Measurements from ENCODE around the gene KRTAP9-2. TPM values are rescaled to one million over a fixed set of nuclear protein-coding genes. Genes with fewer than 3 reads are reported as not detected.

KRTAP9-2 gene
- total and polyA plus RNA-seq, 2 donors (not counting 3 experiments of a cell fraction or from before 2014, with no cell fraction given): not detected

DNA sequence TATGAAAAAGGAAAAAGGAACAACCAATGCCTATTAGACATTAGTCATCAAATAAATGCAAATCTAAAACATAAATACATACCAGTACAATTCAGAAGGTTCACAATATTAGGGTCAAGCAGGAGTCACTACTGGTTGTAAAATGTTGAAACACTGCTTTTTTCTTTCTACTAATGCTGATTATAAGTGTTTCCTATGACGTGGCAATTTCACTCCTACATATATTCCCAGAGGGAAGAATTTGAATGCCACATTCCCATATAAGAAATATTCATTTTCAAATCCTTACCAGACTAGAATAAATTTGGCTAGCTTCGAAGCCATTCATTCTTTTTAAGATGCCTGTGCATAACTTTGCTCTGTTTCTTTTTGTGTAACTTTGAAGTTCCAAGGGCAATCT lies 2.6 kb upstream of the KRTAP9-2 start:
- H3K9ac ChIP-seq (replicated peaks; ENCODE audit: extremely low read depth, insufficient read depth, low read length): no peak overlapping the region
- H3K79me2 ChIP-seq (ENCODE audit: control insufficient read depth, insufficient read depth, low read length): no peaks in the 10 kb centered on the region
- no peak overlapping the region for H3K4me3 ChIP-seq (replicated peaks in 1 of 3; ENCODE audit: insufficient read depth in 1 of 3, low read depth in 1 of 3, low read length in 3 of 3)
- H3K36me3 ChIP-seq (ENCODE audit: control insufficient read depth in 2 of 2, extremely low read depth in 1 of 2, insufficient read depth in 2 of 2, low read length in 2 of 2): no peaks in the 10 kb centered on the region
- no peaks in the 10 kb centered on the region for H3K9me3 ChIP-seq (replicated peaks; ENCODE audit: control insufficient read depth, insufficient read depth, low read length)
- ChIA-PET POLR2A (no interaction called here), CTCF (no interaction called here)
- H4K20me1 ChIP-seq (replicated peaks; ENCODE audit: control insufficient read depth, extremely low read depth, insufficient read depth, low read length): no peaks in the 10 kb centered on the region
- no peak for DNase-seq (ENCODE audit: low read depth, low spot score)
- no peak overlapping the region for H3K27ac ChIP-seq (ENCODE audit: insufficient read depth, low read depth, low read length)
- TF ChIP-seq EZH2 (IDR thresholded peaks at IDR 0.05; ENCODE audit: borderline replicate concordance, low read depth, low read length, severe bottlenecking): no peak
- no peak for TF ChIP-seq POLR2A (IDR thresholded peaks at IDR 0.05; ENCODE audit: low read depth, low read length)
- no peak for TF ChIP-seq GATA2 (IDR thresholded peaks at IDR 0.05; ENCODE audit: insufficient read depth, insufficient read length, low read depth, low read length)
- TF ChIP-seq, protein P1, sequence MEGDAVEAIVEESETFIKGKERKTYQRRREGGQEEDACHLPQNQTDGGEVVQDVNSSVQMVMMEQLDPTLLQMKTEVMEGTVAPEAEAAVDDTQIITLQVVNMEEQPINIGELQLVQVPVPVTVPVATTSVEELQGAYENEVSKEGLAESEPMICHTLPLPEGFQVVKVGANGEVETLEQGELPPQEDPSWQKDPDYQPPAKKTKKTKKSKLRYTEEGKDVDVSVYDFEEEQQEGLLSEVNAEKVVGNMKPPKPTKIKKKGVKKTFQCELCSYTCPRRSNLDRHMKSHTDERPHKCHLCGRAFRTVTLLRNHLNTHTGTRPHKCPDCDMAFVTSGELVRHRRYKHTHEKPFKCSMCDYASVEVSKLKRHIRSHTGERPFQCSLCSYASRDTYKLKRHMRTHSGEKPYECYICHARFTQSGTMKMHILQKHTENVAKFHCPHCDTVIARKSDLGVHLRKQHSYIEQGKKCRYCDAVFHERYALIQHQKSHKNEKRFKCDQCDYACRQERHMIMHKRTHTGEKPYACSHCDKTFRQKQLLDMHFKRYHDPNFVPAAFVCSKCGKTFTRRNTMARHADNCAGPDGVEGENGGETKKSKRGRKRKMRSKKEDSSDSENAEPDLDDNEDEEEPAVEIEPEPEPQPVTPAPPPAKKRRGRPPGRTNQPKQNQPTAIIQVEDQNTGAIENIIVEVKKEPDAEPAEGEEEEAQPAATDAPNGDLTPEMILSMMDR (IDR thresholded peaks at IDR 0.05; ENCODE audit: extremely low read depth in 1 of 2, insufficient read depth in 1 of 2, low read depth in 1 of 2, low read length in 2 of 2): no peak
- TF ChIP-seq POLR2AphosphoS5 (IDR thresholded peaks at IDR 0.05; ENCODE audit: insufficient read depth, low read depth, low read length): no peak
- FAIRE-seq: no peak
- no peaks in the 10 kb centered on the region for H3K9me1 ChIP-seq (replicated peaks; ENCODE audit: control insufficient read depth, extremely low read depth, insufficient read depth, low read length)
- H2AFZ ChIP-seq (ENCODE audit: low read depth, low read length): no peak overlapping the region
- BruUV-seq (replicated peaks): no TSS peak
- dilution Hi-C loops (cut with MboI; ENCODE audit: extremely low pct_ligation_motif_present, low sequenced_read_pairs) (no loop called here), intact Hi-C loops (cut with micrococcal nuclease) (no loop called here)
- no peak overlapping the region for H3K4me2 ChIP-seq (ENCODE audit: insufficient read depth, low read length)
- H3K4me1 ChIP-seq (ENCODE audit: control insufficient read depth, extremely low read depth, insufficient read depth, low read length): no peaks in the 10 kb centered on the region
- H3K27me3 ChIP-seq (ENCODE audit: control insufficient read depth in 2 of 2, insufficient read depth in 2 of 2, low read length in 2 of 2): no peaks in the 10 kb centered on the region

DNA sequence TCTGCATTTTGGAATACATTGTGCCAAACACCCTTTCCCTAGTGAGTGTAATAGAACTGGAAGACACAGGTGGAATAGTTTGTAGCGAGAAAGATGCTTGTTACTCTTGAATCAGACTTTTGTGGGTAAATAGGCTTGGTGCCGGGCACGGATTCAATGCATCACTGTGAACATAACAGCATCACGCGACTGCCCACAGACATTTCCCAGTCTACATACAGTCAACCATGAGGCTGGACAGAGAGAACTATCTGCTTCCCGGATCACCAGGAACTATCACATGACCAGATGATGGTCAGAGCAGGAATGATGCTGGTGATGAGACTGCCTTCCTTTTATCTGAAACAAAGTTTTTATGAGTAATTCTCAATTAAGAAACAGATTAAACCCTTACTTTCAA lies 397 bp upstream of the KRTAP9-2 start:
- Histone ChIP-seq H3K36me3 (ENCODE audit: control insufficient read depth in 2 of 2, extremely low read depth in 1 of 2, insufficient read depth in 2 of 2, low read length in 2 of 2) (no peaks in the 10 kb centered on the region), H3K4me2 (ENCODE audit: insufficient read depth, low read length) (no peak overlapping the region), H3K9me3 (replicated peaks; ENCODE audit: control insufficient read depth, insufficient read depth, low read length) (no peaks in the 10 kb centered on the region), H3K27ac (ENCODE audit: insufficient read depth, low read depth, low read length) (no peak overlapping the region), H2AFZ (ENCODE audit: low read depth, low read length) (no peak overlapping the region), H3K9ac (replicated peaks; ENCODE audit: extremely low read depth, insufficient read depth, low read length) (no peak overlapping the region), H3K27me3 (ENCODE audit: control insufficient read depth in 2 of 2, insufficient read depth in 2 of 2, low read length in 2 of 2) (no peaks in the 10 kb centered on the region), H3K4me3 (replicated peaks in 1 of 3; ENCODE audit: insufficient read depth in 1 of 3, low read depth in 1 of 3, low read length in 3 of 3) (no peak overlapping the region), H3K79me2 (ENCODE audit: control insufficient read depth, insufficient read depth, low read length) (no peaks in the 10 kb centered on the region), H4K20me1 (replicated peaks; ENCODE audit: control insufficient read depth, extremely low read depth, insufficient read depth, low read length) (no peaks in the 10 kb centered on the region), H3K9me1 (replicated peaks; ENCODE audit: control insufficient read depth, extremely low read depth, insufficient read depth, low read length) (no peaks in the 10 kb centered on the region), H3K4me1 (ENCODE audit: control insufficient read depth, extremely low read depth, insufficient read depth, low read length) (no peaks in the 10 kb centered on the region)
- ChIA-PET POLR2A (no interaction called here), CTCF (interaction anchor here (0.8 kb wide), 1 partner anchor 9 kb away, joined by 3 read pairs; no protein-coding TSS in a partner anchor)
- DNase-seq (ENCODE audit: low read depth, low spot score) (no peak), FAIRE-seq (no peak)
- TF ChIP-seq, protein P1 (IDR thresholded peaks at IDR 0.05; ENCODE audit: extremely low read depth in 1 of 2, insufficient read depth in 1 of 2, low read depth in 1 of 2, low read length in 2 of 2): no peak
- no peak for TF ChIP-seq GATA2 (IDR thresholded peaks at IDR 0.05; ENCODE audit: insufficient read depth, insufficient read length, low read depth, low read length)
- TF ChIP-seq EZH2 (IDR thresholded peaks at IDR 0.05; ENCODE audit: borderline replicate concordance, low read depth, low read length, severe bottlenecking): no peak
- no peak for TF ChIP-seq MAX (IDR thresholded peaks at IDR 0.05; ENCODE audit: insufficient read depth, insufficient read length)
- no peak for TF ChIP-seq POLR2A (IDR thresholded peaks at IDR 0.05; ENCODE audit: low read depth, low read length)
- TF ChIP-seq FOS (IDR thresholded peaks at IDR 0.05; ENCODE audit: borderline replicate concordance, insufficient read depth, low read length): no peak
- TF ChIP-seq MYC (IDR thresholded peaks at IDR 0.05; ENCODE audit: low read depth, low read length): no peak
- no TSS peak for BruUV-seq (replicated peaks)
- intact Hi-C loops (cut with micrococcal nuclease): no loop called here
- dilution Hi-C loops (cut with MboI; ENCODE audit: extremely low pct_ligation_motif_present, low sequenced_read_pairs): no loop called here
